ENCODE data around the gene HID1. TPM values are rescaled to one million over a fixed set of nuclear protein-coding genes. Genes with fewer than 3 reads are reported as not detected.

Gene HID1
- total RNA-seq, 1 donor from 2014 or later, result 3.5 TPM

DNA sequence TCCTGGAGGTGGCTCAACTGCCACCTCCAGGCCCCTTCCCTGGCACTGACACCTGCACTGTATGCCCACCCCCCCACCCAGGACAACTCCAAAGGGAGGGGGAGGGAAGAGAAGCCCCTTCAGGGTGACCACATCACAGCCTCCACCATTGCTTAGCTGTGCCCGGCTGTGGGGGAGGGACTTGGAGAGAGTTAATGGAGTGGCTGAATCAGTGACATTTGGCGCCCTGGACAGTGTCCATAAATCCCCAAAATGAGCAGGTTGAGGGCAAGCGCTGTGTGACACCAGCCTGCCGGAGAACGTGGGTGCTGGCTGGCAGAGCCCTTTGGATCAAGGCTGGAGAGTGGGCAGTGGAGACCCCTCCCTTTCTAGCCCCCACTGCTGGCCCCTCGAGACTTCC lies 50.4 kb downstream of the HID1 start:
- H3K4me3 ChIP-seq, result no peak overlapping the region
- no peaks in the 10 kb centered on the region for H3K36me3 ChIP-seq
- no peak overlapping the region for H3K9ac ChIP-seq
- Mint-ChIP-seq H3K4me3 (peak overlapping the region; percentile 70), H3K4me1 (peaks cover 13% of the 10 kb centered on the region), H3K27ac (no peak overlapping the region), H3K36me3 (no peaks in the 10 kb centered on the region), H3K9me3 (no peaks in the 10 kb centered on the region), H3K27me3 (ENCODE audit: insufficient read depth, low read depth) (peaks cover 41% of the 10 kb centered on the region)
- H3K27me3 ChIP-seq, result peaks cover 59% of the 10 kb centered on the region
- no peaks in the 10 kb centered on the region for H3K9me3 ChIP-seq (ENCODE audit: low read depth)
- H3F3A ChIP-seq (ENCODE audit: low read depth), result no peaks in the 10 kb centered on the region
- H3K4me2 ChIP-seq, result no peak overlapping the region
- no peak overlapping the region for H3K27ac ChIP-seq
- no peaks in the 10 kb centered on the region for H3K79me2 ChIP-seq (ENCODE audit: low read depth)
- peaks cover 21% of the 10 kb centered on the region for H3K4me1 ChIP-seq
- TF ChIP-seq CTCF (IDR thresholded peaks at IDR 0.05) (no peak), EZH2phosphoT487 (IDR thresholded peaks at IDR 0.05) (no peak), EZH2 (IDR thresholded peaks at IDR 0.05) (no peak)
- no peak overlapping the region for H2AFZ ChIP-seq (replicated peaks)
- H4K20me1 ChIP-seq (ENCODE audit: low read depth), result peaks cover 3% of the 10 kb centered on the region
- no peak for DNase-seq (ENCODE audit: low spot score)

GRCh38 chr17:74921769-74922168 lies 50.8 kb downstream of the HID1 start:
- no peak for TF ChIP-seq EZH2 (IDR thresholded peaks at IDR 0.05)
- TF ChIP-seq CTCF (IDR thresholded peaks at IDR 0.05), result no peak
- TF ChIP-seq EZH2phosphoT487 (IDR thresholded peaks at IDR 0.05), result no peak
- Mint-ChIP-seq H3K36me3 (no peaks in the 10 kb centered on the region), H3K9me3 (no peaks in the 10 kb centered on the region), H3K27me3 (ENCODE audit: insufficient read depth, low read depth) (peaks cover 42% of the 10 kb centered on the region), H3K27ac (no peak overlapping the region), H3K4me1 (peaks cover 16% of the 10 kb centered on the region), H3K4me3 (no peak overlapping the region)
- DNase-seq (ENCODE audit: low spot score), result no peak
- Histone ChIP-seq H3K27me3 (peaks cover 55% of the 10 kb centered on the region), H3K36me3 (no peaks in the 10 kb centered on the region), H2AFZ (replicated peaks) (no peak overlapping the region), H3K27ac (no peak overlapping the region), H3K4me3 (no peak overlapping the region), H3K9ac (no peak overlapping the region), H3K9me3 (ENCODE audit: low read depth) (no peaks in the 10 kb centered on the region), H4K20me1 (ENCODE audit: low read depth) (peaks cover 3% of the 10 kb centered on the region), H3F3A (ENCODE audit: low read depth) (no peaks in the 10 kb centered on the region), H3K4me2 (no peak overlapping the region), H3K79me2 (ENCODE audit: low read depth) (no peaks in the 10 kb centered on the region), H3K4me1 (peaks cover 21% of the 10 kb centered on the region)

DNA sequence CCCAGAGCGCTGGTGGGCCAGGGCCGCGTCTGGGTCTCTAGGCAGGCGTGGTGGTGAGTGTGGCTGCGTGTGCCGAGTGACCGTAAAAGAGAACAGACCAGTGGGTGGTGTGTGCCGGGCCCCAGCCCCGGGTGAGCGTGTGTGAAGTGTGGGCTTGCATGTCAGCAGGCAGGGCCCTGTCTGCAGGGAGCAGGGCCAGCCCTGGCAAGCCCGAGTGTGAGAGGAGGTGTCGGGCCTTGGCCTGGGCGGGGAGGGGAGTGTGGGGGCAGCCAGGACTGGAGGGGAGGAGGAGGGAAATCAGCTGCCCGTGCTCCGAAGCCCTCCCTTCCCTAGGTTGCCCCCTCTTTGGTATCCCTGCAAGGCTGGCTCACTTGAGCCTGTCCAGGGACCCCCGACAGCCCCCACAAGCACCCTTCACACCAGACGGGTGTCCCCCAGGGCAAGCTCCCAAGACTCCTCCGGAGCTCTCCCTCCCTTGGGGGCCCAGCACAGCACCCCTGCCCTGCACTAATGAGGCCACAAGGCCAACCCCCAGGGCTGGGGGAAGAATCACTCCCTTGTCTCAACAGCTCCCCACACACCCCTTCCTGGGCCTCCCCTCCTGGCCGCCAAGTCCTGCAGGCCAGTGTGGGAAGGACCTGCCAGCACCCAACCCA lies 51.4 kb downstream of the HID1 start:
- Mint-ChIP-seq H3K9me3 (no peaks in the 10 kb centered on the region), H3K36me3 (no peaks in the 10 kb centered on the region), H3K4me3 (no peak overlapping the region), H3K4me1 (peaks cover 18% of the 10 kb centered on the region), H3K27ac (peak overlapping the region; percentile 51), H3K27me3 (ENCODE audit: insufficient read depth, low read depth) (peaks cover 43% of the 10 kb centered on the region)
- Histone ChIP-seq H2AFZ (replicated peaks) (no peak overlapping the region), H3K36me3 (no peaks in the 10 kb centered on the region), H3K4me1 (peaks cover 21% of the 10 kb centered on the region), H3K9me3 (ENCODE audit: low read depth) (no peaks in the 10 kb centered on the region), H3K27me3 (peaks cover 49% of the 10 kb centered on the region), H3K79me2 (ENCODE audit: low read depth) (no peaks in the 10 kb centered on the region), H3K4me2 (no peak overlapping the region), H3F3A (ENCODE audit: low read depth) (no peaks in the 10 kb centered on the region), H4K20me1 (ENCODE audit: low read depth) (peaks cover 3% of the 10 kb centered on the region), H3K27ac (no peak overlapping the region), H3K4me3 (no peak overlapping the region), H3K9ac (no peak overlapping the region)
- DNase-seq (ENCODE audit: low spot score), result no peak
- TF ChIP-seq EZH2 (IDR thresholded peaks at IDR 0.05) (no peak), CTCF (IDR thresholded peaks at IDR 0.05) (no peak), EZH2phosphoT487 (IDR thresholded peaks at IDR 0.05) (no peak)
